ENCODE results near the gene DLX6.

Gene DLX6

DNA sequence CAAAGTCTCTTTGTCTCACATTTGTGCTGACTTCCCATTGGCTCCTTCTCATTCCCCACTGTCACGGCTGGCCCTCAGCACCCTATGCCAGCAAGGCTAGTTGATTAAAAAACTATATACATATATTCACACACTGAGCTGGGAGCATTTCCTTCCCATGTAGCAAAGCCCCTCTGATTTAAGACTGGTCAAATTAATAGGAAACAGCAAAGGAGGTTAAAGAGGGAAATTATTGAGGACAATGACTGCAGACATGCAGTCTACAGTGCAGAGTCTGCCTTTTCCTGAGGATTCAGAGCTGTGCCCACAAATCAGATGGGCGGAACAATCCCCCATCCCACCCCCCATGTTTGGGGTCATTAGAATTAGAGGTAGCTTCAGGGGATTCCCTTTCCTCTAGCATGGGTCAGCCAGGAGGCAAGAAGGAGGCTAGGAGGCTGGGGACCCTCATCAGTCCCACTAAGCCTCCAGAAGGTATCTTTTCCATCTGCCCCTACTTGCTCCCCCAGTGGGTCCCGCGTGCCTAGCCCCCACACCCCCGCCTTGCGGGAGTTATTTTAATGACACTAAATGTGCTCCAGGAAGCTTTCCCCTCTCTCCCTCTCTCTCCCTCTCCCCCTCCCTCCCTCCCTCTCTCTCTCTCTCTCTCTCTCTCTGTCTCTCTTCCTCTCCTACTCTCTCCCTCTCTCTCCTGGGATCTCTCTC is 9.8 kb upstream of the DLX6 start:
- no peak for DNase-seq (ENCODE audit: low read depth in 2 of 2)

DNA sequence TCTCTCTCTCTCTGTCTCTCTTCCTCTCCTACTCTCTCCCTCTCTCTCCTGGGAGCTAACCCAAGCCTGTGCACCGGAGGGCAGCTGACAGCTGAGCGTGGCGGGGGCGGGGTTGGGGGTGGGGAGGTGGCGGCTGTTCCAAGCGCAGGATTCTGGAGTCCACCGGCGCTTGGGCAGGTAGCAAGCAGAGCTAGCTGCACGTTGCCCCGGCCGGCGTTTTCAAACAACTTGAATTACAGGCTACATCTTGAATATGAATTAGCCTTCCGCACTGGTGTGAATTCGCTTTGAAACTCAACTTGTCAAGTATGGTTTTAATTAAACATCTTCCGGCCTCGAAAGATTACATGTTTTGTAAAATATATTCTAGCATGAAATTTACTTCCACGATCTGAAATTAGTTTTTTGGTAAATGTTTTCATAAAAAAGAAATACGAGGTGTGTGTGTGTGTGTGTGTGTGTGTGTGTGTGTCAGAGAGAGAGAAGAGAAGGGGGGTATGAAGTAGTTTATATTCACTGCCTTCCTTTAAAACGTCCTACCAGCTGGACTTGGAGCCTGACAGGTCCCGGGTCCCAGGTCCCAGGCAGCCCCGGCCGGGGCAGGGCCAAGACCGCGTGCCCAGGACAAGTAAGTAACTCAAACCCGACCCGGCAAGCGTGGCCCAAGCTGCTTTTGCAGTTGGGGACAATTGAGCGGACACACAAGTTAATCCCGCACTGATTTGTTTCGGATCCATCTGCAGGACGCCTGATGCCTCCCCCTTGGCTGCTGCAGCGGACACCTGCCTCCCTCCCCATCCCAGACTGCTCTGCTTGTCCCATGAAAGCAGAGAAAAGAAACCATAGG is 9.0 kb upstream of the DLX6 start:
- DNase-seq (ENCODE audit: low read depth in 2 of 2), result no peak

DNA sequence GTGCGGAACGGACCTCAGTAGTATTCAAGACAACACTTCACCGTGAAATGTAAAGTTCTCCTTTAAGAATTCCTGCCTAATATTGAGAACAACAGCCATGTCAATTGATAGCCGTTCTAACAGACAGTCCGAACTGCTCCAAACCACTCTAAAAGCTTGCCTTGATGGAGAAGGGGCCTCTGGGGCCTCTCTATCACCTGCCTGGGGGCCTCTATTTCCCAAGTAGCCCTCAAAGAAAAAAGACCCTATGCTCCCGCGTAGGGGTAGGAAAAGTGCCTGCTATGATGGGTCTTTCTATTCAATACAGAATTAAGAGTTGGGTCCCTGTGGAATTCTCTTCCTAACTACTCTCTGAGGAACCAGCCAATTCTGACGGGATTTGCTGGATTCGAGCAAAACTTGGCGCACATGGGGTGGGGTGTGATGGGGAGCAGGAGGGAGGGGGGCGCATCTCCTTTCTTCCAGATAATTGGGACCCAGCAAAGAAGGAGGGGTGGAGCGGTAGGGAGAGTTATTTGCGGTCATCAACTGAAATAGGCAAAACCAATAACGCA is 8.3 kb upstream of the DLX6 start:
- DNase-seq (ENCODE audit: low read depth in 2 of 2), result no peak

DNA sequence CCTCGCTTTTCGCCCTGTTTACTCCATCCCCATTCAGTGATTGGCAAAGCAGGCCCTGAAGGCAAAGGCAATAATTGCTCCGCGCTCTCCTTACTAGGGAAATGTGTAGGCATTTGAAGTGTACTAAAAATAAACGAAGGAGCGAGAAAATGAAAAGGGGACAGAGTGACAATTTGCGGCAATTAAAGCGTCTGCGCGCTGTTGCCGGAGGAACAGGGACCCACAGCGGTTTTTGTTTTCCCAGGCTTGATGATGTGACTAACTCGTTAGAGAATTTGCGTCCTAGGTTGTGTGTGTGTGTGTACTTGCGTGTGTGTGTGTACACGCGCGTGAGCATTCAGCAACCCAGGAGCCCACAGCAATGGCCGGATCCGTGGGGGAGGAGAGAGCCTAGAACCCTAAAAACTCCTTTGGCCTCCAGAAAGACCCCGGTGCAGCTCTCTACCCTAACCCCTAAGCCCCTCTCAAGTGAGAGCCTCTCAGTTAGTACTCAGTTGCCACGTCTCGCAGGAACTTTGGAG is 7.8 kb upstream of the DLX6 start:
- DNase-seq (ENCODE audit: low read depth in 2 of 2), result no peak

DNA sequence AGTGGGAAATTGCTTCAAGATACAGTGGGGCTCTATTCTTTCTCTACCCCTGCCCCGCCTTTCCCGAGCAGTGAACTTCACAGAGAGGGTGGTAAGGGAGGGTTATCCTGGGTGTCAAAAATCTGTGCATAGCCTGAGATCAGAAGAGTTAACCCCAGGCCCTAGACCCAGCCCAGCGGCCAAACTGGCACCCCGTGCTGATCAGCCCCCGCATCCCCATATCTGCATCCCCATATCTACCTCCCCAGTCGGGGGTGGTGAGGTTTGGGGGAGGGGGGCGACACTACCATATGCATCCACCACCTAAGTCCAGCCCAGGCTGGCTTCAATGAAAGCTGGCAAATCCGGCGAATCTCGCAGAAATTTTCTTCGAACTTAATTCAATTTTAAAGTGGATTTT is 7.0 kb upstream of the DLX6 start:
- no peak for DNase-seq (ENCODE audit: low read depth in 2 of 2)

DNA sequence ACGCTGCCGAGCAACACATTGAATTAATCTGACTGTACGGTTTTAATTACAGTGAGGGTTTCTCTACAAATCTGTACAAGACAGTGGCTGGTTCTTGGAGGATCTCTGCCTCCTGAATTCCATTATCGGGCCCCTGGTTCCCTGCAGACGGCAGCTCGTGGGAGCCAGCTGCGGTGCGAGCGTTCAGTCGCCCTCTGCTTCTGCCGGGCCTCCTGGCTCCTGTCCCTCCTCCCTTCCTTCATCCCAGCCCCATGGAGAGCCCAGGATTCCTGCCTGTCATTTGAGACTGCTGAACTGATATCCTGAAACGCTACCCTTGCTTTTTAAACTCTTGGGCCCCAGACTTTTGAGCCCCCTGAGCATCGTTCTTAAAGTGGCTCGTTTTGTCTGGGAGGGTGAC is 6.6 kb upstream of the DLX6 start:
- DNase-seq (ENCODE audit: low read depth in 2 of 2), result no peak

DNA sequence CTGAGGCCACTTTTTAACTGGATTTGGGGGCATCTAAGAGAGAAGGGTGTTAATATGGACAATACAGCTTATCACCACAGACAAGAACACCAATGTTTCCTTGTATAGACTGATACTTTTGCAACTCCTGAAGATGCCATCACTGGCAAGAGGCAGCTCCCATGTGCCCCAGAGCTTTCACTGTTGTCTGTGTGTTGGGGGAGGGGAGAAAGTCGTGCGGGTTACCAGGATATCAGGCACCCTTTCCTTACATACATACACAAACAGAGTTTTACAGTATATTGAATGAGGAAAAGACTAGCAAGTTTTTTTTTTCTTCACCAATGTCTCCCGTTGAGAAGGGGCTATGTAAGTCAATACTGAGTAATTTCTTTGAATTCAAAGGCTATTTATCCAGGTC is 4.1 kb upstream of the DLX6 start:
- DNase-seq (ENCODE audit: low read depth in 2 of 2), result no peak

DNA sequence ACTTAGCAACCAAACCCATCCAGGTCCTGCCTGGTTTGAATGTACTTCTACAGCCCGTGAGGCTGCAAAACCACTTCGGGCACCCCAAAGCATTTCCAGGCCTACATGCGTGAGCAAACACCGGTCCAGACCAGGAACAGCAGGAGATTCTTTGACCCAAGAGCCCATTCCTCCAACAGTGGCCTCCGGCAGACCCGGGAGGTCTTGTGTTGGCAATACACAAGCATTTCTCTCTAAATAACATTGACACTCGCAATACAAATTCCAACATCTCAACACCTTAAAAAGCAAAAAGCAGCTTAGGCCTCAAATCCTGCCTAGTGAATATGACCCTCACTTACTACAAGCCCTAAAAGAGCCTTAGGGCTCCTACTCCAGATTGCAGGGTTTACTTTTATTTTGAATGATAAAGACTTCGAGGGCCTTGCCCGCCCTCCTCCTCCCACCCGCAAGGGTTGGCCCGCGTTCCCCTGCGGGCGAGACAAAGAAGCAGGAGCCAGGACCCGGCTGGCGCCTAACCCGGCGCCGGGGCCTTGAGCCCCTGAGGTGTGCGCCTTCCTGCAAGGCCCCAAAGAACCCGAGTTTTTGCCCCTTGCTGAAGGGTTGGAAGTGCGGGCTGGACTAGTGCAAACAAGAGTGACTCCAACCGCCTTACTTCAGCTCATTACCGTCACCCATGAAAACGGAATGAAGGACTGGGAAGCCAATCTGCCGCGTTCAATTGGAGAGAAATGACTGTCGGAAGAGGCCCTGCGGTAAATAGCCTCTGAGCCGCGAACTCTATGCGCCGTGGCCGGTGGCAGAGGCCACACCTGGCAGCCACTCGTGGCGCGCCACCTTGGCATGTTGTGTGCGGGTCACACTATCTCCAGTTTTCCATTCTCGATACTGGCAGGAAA is 3.4 kb upstream of the DLX6 start:
- DNase-seq (ENCODE audit: low read depth in 2 of 2), result no peak

DNA sequence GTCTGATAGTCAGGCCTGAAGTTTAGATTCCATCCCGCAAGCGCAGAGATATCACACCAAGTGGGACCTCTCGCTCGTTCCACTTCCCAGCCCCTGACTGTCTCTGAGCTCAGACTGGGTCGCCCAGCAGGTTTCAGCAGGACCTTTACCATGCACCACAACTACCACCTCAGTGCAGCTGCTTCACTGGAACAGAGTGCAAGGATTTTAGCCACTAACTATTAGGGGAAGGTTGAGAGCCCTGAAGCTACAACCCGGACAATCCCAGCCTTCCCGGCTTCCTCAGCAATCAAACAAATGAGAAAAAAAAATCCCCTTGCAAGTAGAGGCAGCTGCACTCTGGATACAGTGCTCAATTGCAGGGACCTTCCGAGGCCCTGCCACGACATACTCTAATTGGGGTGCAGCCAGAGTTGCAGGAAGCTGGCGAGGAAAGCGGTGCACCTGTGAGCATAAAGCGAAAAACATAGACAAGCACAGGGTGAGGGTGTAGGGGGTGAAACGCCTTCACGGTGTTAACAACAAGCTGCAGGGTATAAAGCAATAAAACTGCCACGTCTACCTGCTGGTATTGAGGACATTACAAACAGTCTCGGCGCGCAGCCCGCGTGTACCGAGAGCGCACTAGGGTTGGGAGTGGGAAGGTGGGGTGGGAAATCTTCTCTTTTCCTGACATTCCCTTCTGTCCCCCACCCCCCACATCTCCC is 2.6 kb upstream of the DLX6 start:
- no peak for DNase-seq (ENCODE audit: low read depth in 2 of 2)

DNA sequence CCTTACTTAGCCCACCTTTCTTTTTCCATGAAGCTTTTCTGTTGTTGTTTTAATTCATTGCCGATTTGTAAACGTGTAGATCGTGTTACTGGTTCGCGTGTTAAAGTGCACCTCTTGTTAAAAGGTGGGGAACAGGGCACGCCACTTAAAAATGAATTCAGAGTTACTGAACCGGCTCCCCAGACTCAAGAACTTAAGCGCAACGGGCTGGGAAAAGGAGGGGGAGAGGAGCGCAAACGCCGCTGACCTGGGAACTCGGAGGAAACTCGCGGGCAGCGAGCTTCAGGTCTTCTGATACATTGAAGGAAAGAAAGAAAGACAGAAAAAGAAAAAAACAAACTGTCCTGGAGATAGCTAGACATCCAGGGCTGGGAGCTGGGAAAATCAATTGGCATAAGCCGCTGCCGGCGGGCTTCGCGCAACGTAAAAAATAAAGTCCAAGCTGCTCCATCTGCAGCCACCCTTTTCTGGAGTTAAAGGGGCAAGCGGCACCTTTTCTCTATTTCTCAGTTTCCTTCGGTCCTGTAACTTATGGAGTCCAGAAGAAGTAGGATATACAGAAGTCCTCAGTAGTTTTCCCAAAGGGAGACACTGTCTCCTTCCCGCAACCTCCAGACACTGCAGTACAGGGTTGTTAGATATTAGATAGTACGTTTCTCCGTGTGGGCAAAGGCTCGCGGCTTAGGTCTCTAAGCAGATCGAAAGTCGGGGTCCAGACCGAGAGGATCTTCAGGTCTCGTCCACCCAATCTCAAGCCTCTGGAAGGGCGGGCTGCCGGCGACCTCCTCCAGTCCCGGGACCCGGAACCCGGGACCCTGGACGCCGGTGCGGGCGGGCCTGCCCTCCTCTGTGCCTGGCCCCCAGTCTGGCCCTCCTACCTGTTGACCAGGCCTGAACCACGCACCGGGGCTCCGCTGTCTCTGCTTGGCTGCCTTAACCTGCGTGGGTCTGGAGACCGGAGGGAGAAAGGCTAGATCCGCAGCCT is 1.8 kb upstream of the DLX6 start:
- no peak for DNase-seq (ENCODE audit: low read depth in 2 of 2)

DNA sequence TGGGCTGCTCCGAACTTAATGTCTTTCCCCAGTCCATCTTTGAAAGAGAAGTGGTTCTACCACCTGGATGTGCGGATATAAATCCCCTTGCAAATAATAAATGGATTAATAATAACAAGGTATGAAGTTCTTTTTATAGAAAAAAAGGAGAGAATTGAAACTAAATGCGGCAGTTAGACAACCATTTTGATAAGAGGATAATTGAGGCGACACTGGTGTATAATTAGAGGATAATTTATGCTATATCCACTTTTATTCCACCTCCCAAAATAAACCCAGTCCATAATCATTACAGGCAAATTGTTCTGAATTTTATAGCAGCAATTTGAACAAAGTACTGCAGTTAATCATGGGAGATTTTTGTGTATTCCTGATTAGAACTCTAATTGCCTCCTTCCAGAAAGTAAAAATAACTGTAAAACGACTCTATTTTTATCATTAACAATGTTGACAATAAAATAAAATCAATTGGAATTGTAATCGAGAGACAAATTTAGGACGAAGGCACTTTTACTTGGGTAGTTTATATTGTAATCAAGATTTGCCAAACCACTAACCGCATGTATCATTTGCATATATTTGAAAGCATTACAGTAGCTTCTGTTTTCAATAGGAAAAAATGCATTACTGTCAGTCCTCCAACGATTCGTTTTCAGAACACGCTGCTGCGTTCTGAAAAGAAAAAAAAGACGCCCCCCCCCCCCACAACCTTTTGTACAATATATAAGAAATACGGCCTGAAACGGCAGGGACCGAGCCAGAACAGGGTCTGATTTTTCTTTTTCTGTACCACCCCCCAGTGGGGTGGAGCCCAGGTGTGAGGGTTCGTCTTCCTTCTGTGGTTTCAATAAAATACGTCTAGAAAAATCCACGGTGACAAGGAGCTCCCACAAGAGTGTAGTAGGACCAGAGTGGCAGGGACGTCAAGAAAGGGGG is 838 bp upstream of the DLX6 start:
- no peak for DNase-seq (ENCODE audit: low read depth in 2 of 2)

DNA sequence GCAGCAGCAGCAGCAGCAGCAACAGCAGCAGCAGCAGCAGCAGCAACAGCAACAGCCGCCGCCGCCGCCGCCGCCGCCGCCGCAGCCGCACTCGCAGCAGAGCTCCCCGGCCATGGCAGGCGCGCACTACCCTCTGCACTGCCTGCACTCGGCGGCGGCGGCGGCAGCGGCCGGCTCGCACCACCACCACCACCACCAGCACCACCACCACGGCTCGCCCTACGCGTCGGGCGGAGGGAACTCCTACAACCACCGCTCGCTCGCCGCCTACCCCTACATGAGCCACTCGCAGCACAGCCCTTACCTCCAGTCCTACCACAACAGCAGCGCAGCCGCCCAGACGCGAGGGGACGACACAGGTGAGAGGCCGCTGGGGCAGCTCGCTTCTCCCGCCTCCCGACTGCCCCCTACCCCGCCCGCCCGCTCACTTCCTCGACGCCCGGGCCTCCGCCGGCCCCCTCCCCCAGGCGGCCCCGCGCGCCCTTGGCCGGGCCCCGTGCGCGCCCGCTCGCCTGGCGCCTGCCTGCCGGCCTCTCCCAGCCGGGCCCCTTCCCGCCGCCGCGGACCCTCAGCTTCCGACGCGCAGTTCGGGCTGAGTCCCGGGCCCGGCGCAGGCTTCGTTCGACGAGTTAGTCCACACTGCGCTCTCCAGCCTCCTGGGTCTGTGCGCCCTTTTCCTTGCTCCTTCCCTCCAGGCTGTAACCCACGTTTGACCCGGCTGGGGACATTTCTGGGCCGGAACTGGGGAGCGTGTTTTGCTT is 882 bp downstream of the DLX6 start:
- DNase-seq (ENCODE audit: low read depth in 2 of 2), result no peak

DNA sequence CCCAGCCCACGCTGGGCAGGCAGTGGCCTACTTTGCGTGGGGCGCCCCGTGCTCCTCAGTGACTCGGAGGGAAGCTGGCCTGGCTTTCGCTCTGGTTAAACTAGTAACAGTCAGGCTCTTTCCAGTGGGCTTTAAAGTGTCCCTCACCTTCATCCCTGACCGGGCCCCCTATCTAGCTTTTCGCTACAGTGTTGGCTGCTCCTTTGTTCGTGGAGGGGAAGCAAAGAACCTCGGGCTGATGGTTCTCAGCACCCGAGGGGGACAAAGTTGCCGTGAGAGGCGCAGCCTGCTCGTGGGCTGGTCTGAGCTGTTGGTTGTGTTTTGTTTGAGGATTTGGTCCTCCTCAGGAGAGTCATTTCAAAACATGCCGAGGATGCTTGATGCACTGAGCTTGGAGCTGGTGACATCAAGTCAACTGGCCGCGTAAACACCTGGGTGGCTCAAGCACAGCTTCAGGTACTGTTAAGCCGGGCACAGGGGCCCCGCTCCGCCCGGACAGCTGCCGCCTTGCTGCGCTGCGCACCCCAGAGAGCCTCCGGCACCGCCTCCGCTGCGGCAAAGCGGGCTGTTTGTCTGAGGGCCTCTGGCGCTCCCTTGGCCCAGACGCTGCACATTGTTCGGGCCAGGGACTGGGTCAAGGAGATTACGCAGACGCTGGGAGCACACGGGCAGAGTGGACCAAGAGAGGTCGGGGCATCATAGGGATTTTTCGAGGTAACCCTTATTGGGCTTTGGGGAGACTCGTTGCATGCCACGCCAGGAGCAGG is 1.6 kb downstream of the DLX6 start:
- DNase-seq (ENCODE audit: low read depth in 2 of 2), result no peak

DNA sequence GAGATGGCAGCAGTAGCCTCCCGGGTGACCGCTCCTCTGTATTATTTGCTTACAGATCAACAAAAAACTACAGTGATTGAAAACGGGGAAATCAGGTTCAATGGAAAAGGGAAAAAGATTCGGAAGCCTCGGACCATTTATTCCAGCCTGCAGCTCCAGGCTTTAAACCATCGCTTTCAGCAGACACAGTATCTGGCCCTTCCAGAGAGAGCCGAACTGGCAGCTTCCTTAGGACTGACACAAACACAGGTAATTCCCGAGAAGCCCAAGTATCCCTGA is 2.2 kb downstream of the DLX6 start:
- DNase-seq (ENCODE audit: low read depth in 2 of 2), result no peak

DNA sequence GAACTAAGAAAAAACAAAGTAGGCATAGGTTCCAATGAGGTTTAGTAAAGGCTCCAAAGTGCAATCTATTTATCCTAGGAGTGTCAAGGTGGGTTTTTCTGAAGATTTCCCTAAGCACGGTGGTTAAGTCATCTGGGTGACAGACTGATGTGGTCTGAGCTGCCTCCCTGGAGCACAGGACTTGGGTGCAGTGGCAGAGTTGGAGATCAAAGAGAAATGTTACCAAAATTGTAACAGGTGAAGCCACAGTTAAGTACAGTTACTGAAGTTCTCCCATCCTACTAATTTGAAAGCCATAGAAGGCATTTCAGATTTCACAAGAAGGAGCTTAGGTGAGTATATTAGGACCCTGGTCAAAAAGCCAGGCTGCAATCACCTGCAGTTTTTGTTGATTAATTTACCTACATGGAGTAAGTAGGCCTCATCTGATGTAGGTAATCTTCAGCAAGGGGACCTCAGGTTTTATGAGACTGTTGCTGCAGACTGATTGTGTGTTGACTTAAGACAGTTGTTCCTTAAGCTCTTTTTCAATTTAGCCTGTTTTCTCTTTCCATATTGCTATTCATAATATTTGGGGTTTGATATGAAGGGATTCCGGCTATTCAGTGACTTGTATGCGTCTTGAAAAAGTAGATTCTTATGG is 3.0 kb downstream of the DLX6 start:
- no peak for DNase-seq (ENCODE audit: low read depth in 2 of 2)

DNA sequence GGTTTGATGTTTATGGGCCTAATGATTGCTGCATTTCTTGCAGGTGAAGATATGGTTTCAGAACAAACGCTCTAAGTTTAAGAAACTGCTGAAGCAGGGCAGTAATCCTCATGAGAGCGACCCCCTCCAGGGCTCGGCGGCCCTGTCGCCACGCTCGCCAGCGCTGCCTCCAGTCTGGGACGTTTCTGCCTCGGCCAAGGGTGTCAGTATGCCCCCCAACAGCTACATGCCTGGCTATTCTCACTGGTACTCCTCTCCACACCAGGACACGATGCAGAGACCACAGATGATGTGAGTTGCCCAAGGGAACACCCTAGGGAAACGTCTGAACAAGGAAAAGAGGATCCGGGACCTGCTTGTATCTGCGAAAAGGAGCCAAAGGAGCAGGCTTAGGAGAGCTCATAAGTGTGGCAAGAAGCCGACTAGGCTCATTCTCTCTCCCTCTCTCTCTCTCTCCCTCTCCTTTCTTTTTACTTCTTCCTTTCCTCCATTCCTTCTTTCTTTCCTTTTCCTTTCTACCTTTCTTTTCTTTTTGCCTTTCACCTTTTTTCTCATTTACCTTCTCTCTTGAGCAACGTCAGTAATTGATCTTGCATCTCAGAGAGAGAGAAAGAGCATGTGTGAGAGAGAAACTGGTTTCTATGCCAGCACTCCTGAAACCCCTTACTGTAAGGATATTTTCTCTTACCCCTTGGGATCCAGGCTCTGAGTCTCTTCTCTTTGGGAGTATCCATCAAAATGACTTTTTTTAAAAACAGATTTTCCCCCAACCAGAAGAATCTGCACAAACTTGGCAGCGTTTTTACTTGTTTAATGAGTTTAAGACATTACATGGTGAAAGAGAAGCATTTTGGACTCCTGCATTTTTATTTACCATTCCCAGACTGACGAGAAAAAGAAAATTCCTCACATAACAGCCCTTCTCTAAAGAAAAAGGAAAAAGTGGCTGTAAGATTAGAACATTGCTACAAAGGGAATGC is 4.7 kb downstream of the DLX6 start:
- DNase-seq (ENCODE audit: low read depth in 2 of 2), result no peak

All from stimulated activated CD8-positive, alpha-beta memory T cell treated with anti-CD3 and anti-CD28 coated beads, Interleukin-15, amount 100 ng/mL, for 4 hours (primary cell).